Naive thymus-derived CD8-positive, alpha-beta T cell (primary cell): Measurements from ENCODE around the gene DYRK1A. TPM values are rescaled to one million over a fixed set of nuclear protein-coding genes. Genes with fewer than 3 reads are reported as not detected.
A peak's percentile ranks its signal among the peaks of the same experiment; 100 is the strongest.

Experiments used
- ATAC-seq, 2 donors: fragments of 150-1000 bp; cut with Tn5 transposase in 1 of 2; sonication (Bioruptor Pico), chemical (Tn5 transposase) in 1 of 2; 1 replicate in 1 of 2; 2 replicates in 1 of 2; pipeline ENCODE4 v1.10.0; 2021; ENCODE audit warnings: mild to moderate bottlenecking in 2 of 2, moderate library complexity in 2 of 2
- POLR2A ChIA-PET: fragments of 350-600 bp; sonication (Branson Sonifier 250); formaldehyde crosslinking; loops from one replicate; lab custom pipeline; 2021; ENCODE audit warnings: antibody characterized with exemption; lab: Charles Lee
- DNase-seq, 10 donors: peaks; one replicate each; pipeline versions ENCODE4 v3.0.0 to v3.0.0-alpha.2; 2020 to 2022
- H3K27ac Mint-ChIP-seq, 10 donors: one replicate each; pipeline ENCODE4 v1.8.0; 2020 to 2022; ENCODE audit warnings: mild to moderate bottlenecking in 10 of 10, mixed read lengths in 10 of 10, moderate library complexity in 4 of 10, inconsistent platforms in 1 of 10
- H3K27me3 Mint-ChIP-seq, 5 donors: one replicate each; pipeline ENCODE4 v1.8.0; 2021 to 2022; ENCODE audit warnings: mixed read lengths in 5 of 5
- H3K36me3 Mint-ChIP-seq, 3 donors: one replicate each; pipeline ENCODE4 v1.8.0; 2020 to 2022; ENCODE audit warnings: mixed read lengths in 3 of 3, mild to moderate bottlenecking in 2 of 3, inconsistent platforms in 1 of 3
- H3K4me1 Mint-ChIP-seq, 4 donors: one replicate each; pipeline ENCODE4 v1.8.0; 2021 to 2022; ENCODE audit warnings: mixed read lengths in 4 of 4
- H3K4me3 Mint-ChIP-seq, 10 donors: one replicate each; pipeline ENCODE4 v1.8.0; 2020 to 2022; ENCODE audit warnings: mild to moderate bottlenecking in 10 of 10, mixed read lengths in 10 of 10, moderate library complexity in 6 of 10, inconsistent platforms in 1 of 10
- H3K9me3 Mint-ChIP-seq, 9 donors: one replicate each; pipeline ENCODE4 v1.8.0; 2020 to 2022; ENCODE audit warnings: mixed read lengths in 9 of 9, mild to moderate bottlenecking in 3 of 9, inconsistent platforms in 1 of 9, moderate library complexity in 1 of 9
- polyA plus RNA-seq, 3 donors: library from polyadenylated mRNA; unstranded; fragments of 300-500 nt; fragmentation: Illumina TruSeq; gene quantifications; one replicate each; pipeline ENCODE4 v1.2.3, GENCODE V29; 2021
- total RNA-seq, 8 experiments: library from RNA in 2 of 8; stranded (reverse) in 2 of 8; gene quantifications; one replicate each; pipeline ENCODE4 v1.2.3 and lab custom pipeline; 2021 to 2026

Gene DYRK1A
- total and polyA plus RNA-seq, 5 experiments from 2014 or later: 1.8 to 146 (median 5.4) TPM

- Mint-ChIP-seq H3K27me3 (peaks cover 0 to 4% (median 0%) of the 10 kb centered on the region in 5 donors), H3K27ac (no peak overlapping the region), H3K4me3 (no peak overlapping the region), H3K36me3 (peaks cover 0 to 2% (median 0%) of the 10 kb centered on the region in 3 donors), H3K4me1 (no peaks in the 10 kb centered on the region), H3K9me3 (peaks cover 0 to 7% (median 0%) of the 10 kb centered on the region in 9 donors)
- DNase-seq: no peak
- no peak for ATAC-seq
- POLR2A ChIA-PET: no interaction called here
Measured at GRCh38 chr21:37341254-37341960, 25.2 kb upstream of the DYRK1A start.

- H3K4me1 Mint-ChIP-seq: no peaks in the 10 kb centered on the region
- POLR2A ChIA-PET: no interaction called here
- peaks cover 0 to 8% (median 0%) of the 10 kb centered on the region in 9 donors for H3K9me3 Mint-ChIP-seq
- H3K27me3 Mint-ChIP-seq: peaks cover 0 to 4% (median 0%) of the 10 kb centered on the region in 5 donors
- ATAC-seq (no peak), DNase-seq (no peak)
- H3K4me3 Mint-ChIP-seq: no peak overlapping the region
- no peak overlapping the region for H3K27ac Mint-ChIP-seq
- H3K36me3 Mint-ChIP-seq: peaks cover 0 to 2% (median 0%) of the 10 kb centered on the region in 3 donors
Measured at GRCh38 chr21:37342046-37342632, 24.4 kb upstream of the DYRK1A start.

GRCh38 chr21:37346841-37347430 lies 19.6 kb upstream of the DYRK1A start:
- DNase-seq (no peak), ATAC-seq (no peak)
- H3K36me3 Mint-ChIP-seq: peaks cover 0 to 20% (median 20%) of the 10 kb centered on the region in 3 donors
- peaks cover 0 to 3% (median 0%) of the 10 kb centered on the region in 5 donors for H3K27me3 Mint-ChIP-seq
- peaks cover 11 to 35% (median 19%) of the 10 kb centered on the region in 9 donors for H3K9me3 Mint-ChIP-seq
- H3K4me3 Mint-ChIP-seq: no peak overlapping the region
- POLR2A ChIA-PET: interaction anchor here (0.7 kb wide), 1 partner anchor 72 kb away, joined by 3 read pairs; no protein-coding TSS in a partner anchor
- H3K4me1 Mint-ChIP-seq: no peaks in the 10 kb centered on the region
- H3K27ac Mint-ChIP-seq: no peak overlapping the region

- no peak for ATAC-seq
- POLR2A ChIA-PET: no interaction called here
Measured at GRCh38 chr21:37348664-37349063, 17.9 kb upstream of the DYRK1A start.

GRCh38 chr21:37350472-37350871 lies 16.1 kb upstream of the DYRK1A start:
- POLR2A ChIA-PET: no interaction called here
- peaks cover 0 to 20% (median 19%) of the 10 kb centered on the region in 3 donors for H3K36me3 Mint-ChIP-seq
- H3K9me3 Mint-ChIP-seq: peaks cover 8 to 35% (median 15%) of the 10 kb centered on the region in 9 donors
- no peak overlapping the region for H3K27ac Mint-ChIP-seq
- no peak overlapping the region for H3K4me3 Mint-ChIP-seq
- DNase-seq: no peak
- ATAC-seq: no peak
- no peaks in the 10 kb centered on the region for H3K4me1 Mint-ChIP-seq
- H3K27me3 Mint-ChIP-seq: peaks cover 0 to 5% (median 3%) of the 10 kb centered on the region in 5 donors

More at GRCh38 chr21:37348664-37349063, 17.9 kb upstream of the DYRK1A start:
- no peak overlapping the region for H3K4me3 Mint-ChIP-seq
- peaks cover 0 to 20% (median 19%) of the 10 kb centered on the region in 3 donors for H3K36me3 Mint-ChIP-seq
- no peak overlapping the region for H3K27ac Mint-ChIP-seq
- H3K9me3 Mint-ChIP-seq: peaks cover 8 to 35% (median 15%) of the 10 kb centered on the region in 9 donors
- H3K27me3 Mint-ChIP-seq: peaks cover 0 to 3% (median 1%) of the 10 kb centered on the region in 5 donors
- H3K4me1 Mint-ChIP-seq: no peaks in the 10 kb centered on the region
- no peak for DNase-seq

- Mint-ChIP-seq H3K27me3 (peaks cover 0 to 7% (median 3%) of the 10 kb centered on the region in 5 donors), H3K36me3 (peaks cover 0 to 2% (median under 1%) of the 10 kb centered on the region in 3 donors)
- DNase-seq: no peak
Measured at GRCh38 chr21:37356706-37357105, 9.9 kb upstream of the DYRK1A start.

GRCh38 chr21:37357691-37358090 lies 8.9 kb upstream of the DYRK1A start:
- POLR2A ChIA-PET: no interaction called here
- H3K4me1 Mint-ChIP-seq: peaks cover 0 to 9% (median 5%) of the 10 kb centered on the region in 4 donors

More at GRCh38 chr21:37356706-37357105, 9.9 kb upstream of the DYRK1A start:
- ATAC-seq: no peak
- H3K4me1 Mint-ChIP-seq: peaks cover 0 to 9% (median 5%) of the 10 kb centered on the region in 4 donors
- POLR2A ChIA-PET: no interaction called here
- no peak overlapping the region for H3K27ac Mint-ChIP-seq
- no peak overlapping the region for H3K4me3 Mint-ChIP-seq
- peaks cover 0 to 2% (median 0%) of the 10 kb centered on the region in 9 donors for H3K9me3 Mint-ChIP-seq

GRCh38 chr21:37358397-37358796 lies 8.2 kb upstream of the DYRK1A start:
- Mint-ChIP-seq H3K4me1 (peaks cover 0 to 9% (median 5%) of the 10 kb centered on the region in 4 donors), H3K36me3 (no peaks in the 10 kb centered on the region), H3K4me3 (no peak overlapping the region), H3K27ac (no peak overlapping the region), H3K27me3 (peaks cover 0 to 6% (median 0%) of the 10 kb centered on the region in 5 donors), H3K9me3 (no peaks in the 10 kb centered on the region)
- ATAC-seq (no peak), DNase-seq (no peak)
- POLR2A ChIA-PET: no interaction called here

More at GRCh38 chr21:37357691-37358090, 8.9 kb upstream of the DYRK1A start:
- DNase-seq (no peak), ATAC-seq (no peak)
- Mint-ChIP-seq H3K36me3 (no peaks in the 10 kb centered on the region), H3K27ac (no peak overlapping the region), H3K27me3 (peaks cover 0 to 6% (median 0%) of the 10 kb centered on the region in 5 donors), H3K4me3 (no peak overlapping the region), H3K9me3 (no peaks in the 10 kb centered on the region)

GRCh38 chr21:37363936-37364335 lies 2.6 kb upstream of the DYRK1A start:
- Mint-ChIP-seq H3K9me3 (peaks cover 0 to 3% (median 0%) of the 10 kb centered on the region in 9 donors), H3K4me3 (peak overlapping the region in 5 of 10 donors; percentile 3 to 100 (median 39))
- POLR2A ChIA-PET: interaction anchor here (7.5 kb wide), 1 partner anchor 97 kb away, joined by 79 read pairs; the partner anchor contains the start of gene VPS26C

GRCh38 chr21:37364722-37365121 lies 1.9 kb upstream of the DYRK1A start:
- Mint-ChIP-seq H3K27ac (peak overlapping the region; percentile 36 to 99 (median 97)), H3K36me3 (peaks cover 0 to 5% (median 5%) of the 10 kb centered on the region in 3 donors), H3K9me3 (peaks cover 0 to 3% (median 0%) of the 10 kb centered on the region in 9 donors), H3K27me3 (peaks cover 0 to 2% (median 0%) of the 10 kb centered on the region in 5 donors), H3K4me3 (peak overlapping the region; percentile 83 to 100 (median 91)), H3K4me1 (peaks cover 15 to 32% (median 30%) of the 10 kb centered on the region in 4 donors)
- DNase-seq (no peak), ATAC-seq (no peak)
- POLR2A ChIA-PET: interaction anchor here (0.6 to 7.5 kb wide), 2 partner anchors 31 to 98 kb away, joined by 3 to 79 read pairs; partner anchors contain the start of gene VPS26C

More at GRCh38 chr21:37363936-37364335, 2.6 kb upstream of the DYRK1A start:
- peaks cover 13 to 24% (median 22%) of the 10 kb centered on the region in 4 donors for H3K4me1 Mint-ChIP-seq
- peaks cover 0 to 2% (median 0%) of the 10 kb centered on the region in 5 donors for H3K27me3 Mint-ChIP-seq
- DNase-seq (no peak), ATAC-seq (no peak)
- peak overlapping the region in 8 of 10 donors; percentile 31 to 99 (median 66) for H3K27ac Mint-ChIP-seq
- peaks cover 0 to 5% (median 5%) of the 10 kb centered on the region in 3 donors for H3K36me3 Mint-ChIP-seq

- POLR2A ChIA-PET: interaction anchor here (0.6 to 7.5 kb wide), 15 partner anchors 9 to 1947 kb away, joined by 3 to 79 read pairs (median 3); partner anchors contain the start of gene VPS26C
- H3K27ac Mint-ChIP-seq: peak overlapping the region; percentile 97 to 100 (median 99)
- ATAC-seq (peak; percentile 45 to 47), DNase-seq (peak in 9 of 10 donors; percentile 33 to 80 (median 61))
- peaks cover 21 to 43% (median 41%) of the 10 kb centered on the region in 4 donors for H3K4me1 Mint-ChIP-seq
- peak overlapping the region; percentile 90 to 100 (median 97) for H3K4me3 Mint-ChIP-seq
- peaks cover 0 to 5% (median 5%) of the 10 kb centered on the region in 3 donors for H3K36me3 Mint-ChIP-seq
- H3K9me3 Mint-ChIP-seq: peaks cover 0 to 3% (median 0%) of the 10 kb centered on the region in 9 donors
- H3K27me3 Mint-ChIP-seq: peaks cover 0 to 2% (median 0%) of the 10 kb centered on the region in 5 donors
Measured at GRCh38 chr21:37365517-37366481, 774 bp upstream of the DYRK1A start.
